ENCODE results near the gene MCRS1.

DNA sequence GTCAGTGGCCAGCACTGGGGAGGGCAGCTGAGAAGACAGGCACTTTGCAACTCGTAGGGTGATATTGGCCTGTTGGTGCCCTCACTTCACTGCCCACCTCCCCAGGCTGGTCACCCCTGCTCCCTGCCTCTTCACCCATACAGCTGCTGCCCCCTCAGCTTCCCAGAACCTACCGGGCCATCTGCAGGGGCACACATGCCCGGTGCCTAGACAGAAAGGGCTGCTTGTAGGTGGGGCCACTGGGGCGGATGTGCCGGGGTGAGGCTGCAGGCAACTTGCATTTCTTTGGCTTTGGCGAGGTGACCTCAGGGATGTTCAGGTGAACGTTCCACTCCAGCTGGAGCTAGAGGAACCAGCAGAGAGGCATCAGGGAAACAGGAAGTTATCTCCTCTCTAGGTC, 20.3 kb upstream of the MCRS1 start:
- no peak for TF ChIP-seq POLR2AphosphoS5 (IDR thresholded peaks at IDR 0.05)
- TF ChIP-seq, protein P1, sequence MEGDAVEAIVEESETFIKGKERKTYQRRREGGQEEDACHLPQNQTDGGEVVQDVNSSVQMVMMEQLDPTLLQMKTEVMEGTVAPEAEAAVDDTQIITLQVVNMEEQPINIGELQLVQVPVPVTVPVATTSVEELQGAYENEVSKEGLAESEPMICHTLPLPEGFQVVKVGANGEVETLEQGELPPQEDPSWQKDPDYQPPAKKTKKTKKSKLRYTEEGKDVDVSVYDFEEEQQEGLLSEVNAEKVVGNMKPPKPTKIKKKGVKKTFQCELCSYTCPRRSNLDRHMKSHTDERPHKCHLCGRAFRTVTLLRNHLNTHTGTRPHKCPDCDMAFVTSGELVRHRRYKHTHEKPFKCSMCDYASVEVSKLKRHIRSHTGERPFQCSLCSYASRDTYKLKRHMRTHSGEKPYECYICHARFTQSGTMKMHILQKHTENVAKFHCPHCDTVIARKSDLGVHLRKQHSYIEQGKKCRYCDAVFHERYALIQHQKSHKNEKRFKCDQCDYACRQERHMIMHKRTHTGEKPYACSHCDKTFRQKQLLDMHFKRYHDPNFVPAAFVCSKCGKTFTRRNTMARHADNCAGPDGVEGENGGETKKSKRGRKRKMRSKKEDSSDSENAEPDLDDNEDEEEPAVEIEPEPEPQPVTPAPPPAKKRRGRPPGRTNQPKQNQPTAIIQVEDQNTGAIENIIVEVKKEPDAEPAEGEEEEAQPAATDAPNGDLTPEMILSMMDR (IDR thresholded peaks at IDR 0.05) = no peak
